Measurements from ENCODE around the gene TPSB2.

GRCh38 chr16:1274767-1275166 is 44.8 kb upstream of the TPSB2 start:
- no peak for TF ChIP-seq BACH1 (tag; IDR thresholded peaks at IDR 0.05)
- no peak for TF ChIP-seq MTA3 (IDR thresholded peaks at IDR 0.05; ENCODE audit: borderline replicate concordance)
- TF ChIP-seq SAP30 (IDR thresholded peaks at IDR 0.05; ENCODE audit: borderline replicate concordance, insufficient read depth, low read depth, low read length, poor library complexity, severe bottlenecking) = no peak
- TF ChIP-seq POLR2A (conservative IDR thresholded peaks at IDR 0.05) = no peak
- no peak for TF ChIP-seq EZH2 (IDR thresholded peaks at IDR 0.05; ENCODE audit: borderline replicate concordance, low read depth, low read length)
- TF ChIP-seq YBX1 (IDR thresholded peaks at IDR 0.05) = no peak
- no peak for TF ChIP-seq SAFB2 (IDR thresholded peaks at IDR 0.05; ENCODE audit: borderline replicate concordance, low read depth, low read length, severe bottlenecking)
- TF ChIP-seq SRSF7 (optimal IDR thresholded peaks at IDR 0.05; ENCODE audit: low read depth, low read length) = no peak
- no peak for TF ChIP-seq CHCHD3 (CRISPR knock-in tag; IDR thresholded peaks at IDR 0.05)

Data from K562 (cell line).